HG03175 (cell line): ENCODE measurements around the gene ZNF646.

Source experiments
- ATAC-seq: cut with Tn5 transposase; IDR thresholded peaks from one replicate; pipeline ENCODE4 v1.9.1; 2021; ENCODE audit warnings: mild to moderate bottlenecking, moderate library complexity; ENCODE audit not compliant: unreplicated experiment

ZNF646 gene

DNA sequence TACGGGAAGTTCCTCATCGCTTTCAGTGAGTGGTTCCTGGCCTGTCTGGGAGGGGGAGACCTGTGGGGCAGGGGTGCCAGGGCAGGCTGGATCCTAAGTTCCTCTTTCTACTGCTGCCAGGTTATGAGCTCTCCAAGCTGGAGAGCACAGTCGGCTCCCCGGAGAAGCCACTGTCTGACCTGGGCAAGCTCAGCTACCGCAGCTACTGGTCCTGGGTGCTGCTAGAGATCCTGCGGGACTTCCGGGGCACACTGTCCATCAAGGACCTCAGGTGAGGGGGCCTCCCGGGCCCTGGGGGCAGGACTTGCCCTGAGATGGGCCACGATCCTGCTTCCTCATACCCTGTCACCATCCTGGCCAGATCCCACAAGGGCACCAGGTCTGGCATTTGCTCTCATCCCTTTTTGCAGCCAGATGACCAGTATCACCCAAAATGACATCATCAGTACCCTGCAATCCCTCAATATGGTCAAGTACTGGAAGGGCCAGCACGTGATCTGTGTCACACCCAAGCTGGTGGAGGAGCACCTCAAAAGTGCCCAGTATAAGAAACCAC is 56.2 kb downstream of the ZNF646 start:
- ATAC-seq, result no peak

DNA sequence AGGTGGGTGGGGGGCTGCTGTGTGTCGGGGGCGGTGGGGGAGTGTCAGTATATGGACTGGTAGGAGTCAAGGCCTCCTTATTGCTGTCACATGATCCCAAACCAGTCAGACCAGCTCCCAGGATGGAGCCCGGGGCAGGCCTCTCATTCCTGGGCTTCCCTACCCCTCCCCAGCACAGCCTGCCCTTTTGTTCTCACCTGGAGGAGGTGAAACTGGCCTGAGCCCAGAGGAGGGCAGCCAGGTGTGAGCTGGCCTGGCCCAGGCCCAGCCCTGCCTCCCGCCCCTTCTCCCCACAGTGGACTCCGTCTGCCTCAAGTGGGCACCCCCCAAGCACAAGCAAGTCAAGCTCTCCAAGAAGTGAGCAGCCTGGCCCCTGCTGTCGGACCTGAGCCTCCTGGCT is 56.7 kb downstream of the ZNF646 start:
- ATAC-seq, result no peak

DNA sequence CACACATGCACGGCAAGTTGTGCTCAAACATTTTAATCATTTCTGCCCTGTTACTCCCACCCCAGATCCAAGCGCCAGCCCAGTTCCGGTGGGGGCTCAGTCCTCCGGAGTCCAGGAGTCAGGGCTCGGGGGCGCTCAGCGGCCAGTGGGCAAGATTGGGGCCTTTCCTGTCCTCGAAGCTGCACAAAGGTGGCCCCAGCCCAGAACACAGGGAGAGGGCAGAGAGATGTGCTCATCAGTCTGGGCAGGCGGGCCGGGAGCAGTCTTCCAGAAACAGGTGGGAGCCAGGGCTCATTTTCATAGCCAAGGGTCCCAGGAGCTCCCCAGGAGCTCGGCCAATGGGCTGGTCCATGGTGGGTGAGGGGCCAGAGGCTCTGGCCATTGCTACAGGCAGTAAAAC is 57.2 kb downstream of the ZNF646 start:
- no peak for ATAC-seq

DNA sequence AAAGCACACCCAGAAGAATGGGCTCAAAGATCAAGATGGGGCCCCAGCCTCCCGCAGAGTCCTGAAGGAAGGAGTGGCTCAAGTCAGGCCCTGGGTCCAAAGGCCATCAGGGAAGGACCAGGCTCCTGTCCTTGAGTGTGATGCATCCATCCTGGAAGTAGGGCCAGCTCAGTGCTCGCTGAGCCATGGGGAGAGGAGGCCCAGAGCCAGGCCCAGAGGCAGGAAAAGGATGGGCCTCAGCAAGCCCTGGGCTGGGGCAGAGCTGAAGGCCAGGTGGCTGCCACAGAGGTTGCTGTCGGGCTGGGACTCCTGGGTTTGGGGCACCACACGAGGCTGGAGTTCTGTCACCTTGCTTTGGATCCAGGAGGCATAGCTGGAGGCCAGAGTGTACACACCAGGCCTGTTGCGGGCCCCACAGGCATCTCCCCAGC is 57.6 kb downstream of the ZNF646 start:
- no peak for ATAC-seq

DNA sequence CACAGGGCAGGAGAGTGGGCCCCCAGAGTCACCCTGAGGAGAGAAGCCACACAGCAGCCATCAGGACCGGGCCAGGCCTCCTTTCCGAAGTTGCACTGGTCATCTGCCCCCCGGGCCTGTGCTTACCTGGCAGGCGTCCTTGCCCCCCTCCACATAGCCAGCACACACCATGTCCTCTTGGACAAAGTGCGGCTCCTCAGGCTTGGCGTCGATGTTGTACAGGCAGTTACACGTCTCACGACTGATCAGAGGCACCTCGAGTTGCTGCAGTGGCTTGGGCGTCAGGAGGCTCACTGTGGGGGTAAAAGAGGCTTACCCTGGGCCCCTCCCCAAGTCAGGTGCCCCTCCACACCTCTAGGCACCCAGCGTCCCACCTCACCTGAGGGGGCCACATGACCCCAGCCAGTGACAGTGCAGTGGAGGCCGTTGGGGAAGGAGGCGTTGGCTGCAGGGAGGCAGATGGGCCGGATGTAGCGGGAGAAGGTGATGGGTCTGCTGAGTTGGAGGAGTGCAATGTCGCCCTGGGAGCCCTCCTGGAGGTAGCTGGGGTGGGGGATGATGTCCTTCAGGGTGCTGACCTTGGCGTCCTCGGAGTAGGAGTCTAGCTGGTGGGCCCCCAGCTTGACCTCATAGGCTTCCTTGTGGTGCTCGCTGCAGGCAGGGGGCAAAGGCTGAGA is 58.2 kb downstream of the ZNF646 start:
- no peak for ATAC-seq

DNA sequence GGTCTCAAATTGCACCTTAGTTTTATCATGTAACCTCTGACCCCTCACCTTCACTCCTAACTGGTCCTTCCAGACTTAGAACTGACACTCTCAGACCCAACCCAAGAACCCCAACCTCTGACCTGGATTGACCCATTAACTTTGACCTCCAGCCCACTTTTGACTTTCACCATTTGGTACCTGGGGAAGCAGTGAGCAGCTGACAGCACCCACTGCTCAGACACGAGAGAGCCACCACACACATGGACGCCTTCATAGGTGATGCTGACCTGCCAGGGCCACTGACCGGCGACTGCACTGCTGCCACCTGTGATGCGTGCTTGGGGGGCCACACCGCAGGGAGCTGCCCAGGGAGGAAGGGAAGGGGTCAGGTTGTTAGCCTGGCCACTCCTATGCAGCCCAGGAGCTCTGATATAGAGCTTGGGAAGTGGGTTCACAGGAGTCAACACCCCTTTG is 58.9 kb downstream of the ZNF646 start:
- no peak for ATAC-seq
